Measurements from ENCODE around the gene KRTAP19-8.

Gene KRTAP19-8

GRCh38 chr21:30990514-30991262 is 47.6 kb downstream of the KRTAP19-8 start:
- no peak for TF ChIP-seq POLR2A (IDR thresholded peaks at IDR 0.05; ENCODE audit: low read depth, low read length)
- DNase-seq (ENCODE audit: insufficient read length, low spot score) = no peak
- FAIRE-seq = no peak

DNA sequence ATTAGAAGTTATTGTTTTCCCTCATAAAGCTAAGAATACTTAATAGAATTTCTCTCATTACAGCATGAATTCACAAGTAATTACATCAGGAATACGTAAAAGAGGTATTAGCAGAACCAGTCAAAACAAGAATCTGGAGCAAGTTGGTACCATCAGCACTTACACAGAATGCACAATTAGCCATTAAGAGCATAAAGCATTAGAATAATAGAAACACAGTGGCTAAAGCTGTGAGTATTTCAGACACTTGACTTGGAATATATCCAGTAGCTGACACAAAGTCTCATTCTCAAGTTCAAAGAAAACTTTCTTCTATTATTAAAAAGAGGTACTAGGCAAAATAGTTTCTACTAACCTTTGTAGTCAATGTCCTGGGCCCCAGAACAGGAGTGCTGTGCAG is 49.6 kb downstream of the KRTAP19-8 start:
- DNase-seq (ENCODE audit: insufficient read length, low spot score) = no peak
- no peak for TF ChIP-seq POLR2A (IDR thresholded peaks at IDR 0.05; ENCODE audit: low read depth, low read length)
- FAIRE-seq = no peak

Data from H54 (cell line).